ENCODE results near the gene TNF.

TNF gene

DNA sequence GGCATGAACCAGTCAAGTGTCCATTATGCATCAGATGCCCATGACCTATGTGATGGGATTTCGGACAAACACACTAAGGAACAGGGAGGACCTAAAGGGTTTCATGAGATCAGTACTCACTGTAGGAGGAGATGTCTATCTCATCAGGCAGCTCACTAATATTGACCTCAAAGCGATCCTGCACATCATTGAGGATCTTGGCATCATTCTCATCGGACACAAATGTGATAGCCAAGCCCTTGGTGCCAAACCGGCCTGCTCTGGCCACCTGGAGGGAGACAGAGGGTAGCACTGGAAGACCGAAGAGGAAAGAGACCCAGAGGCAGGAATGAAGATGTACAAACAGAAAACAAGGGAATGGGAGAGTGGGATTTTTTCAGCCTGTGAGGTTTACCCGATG, 44.7 kb upstream of the TNF start:
- TF ChIP-seq FOXP2 (optimal IDR thresholded peaks at IDR 0.05; ENCODE audit: borderline replicate concordance, extremely low read depth, extremely low read length, insufficient read depth), result no peak
- no peak for TF ChIP-seq SIN3A (IDR thresholded peaks at IDR 0.05; ENCODE audit: borderline replicate concordance, insufficient read depth, low read length)
- TF ChIP-seq TAF1 (IDR thresholded peaks at IDR 0.05; ENCODE audit: borderline replicate concordance, insufficient read depth, low read length), result no peak
- no peak for TF ChIP-seq POLR2AphosphoS5 (IDR thresholded peaks at IDR 0.05; ENCODE audit: low read depth, low read length)
- no peak for TF ChIP-seq REST (IDR thresholded peaks at IDR 0.05; ENCODE audit: insufficient read depth in 1 of 2, low read depth in 2 of 2, low read length in 2 of 2)

GRCh38 chr6:31531162-31531561, 44.2 kb upstream of the TNF start:
- TF ChIP-seq POLR2AphosphoS5 (IDR thresholded peaks at IDR 0.05; ENCODE audit: low read depth, low read length), result no peak
- TF ChIP-seq FOXP2 (optimal IDR thresholded peaks at IDR 0.05; ENCODE audit: borderline replicate concordance, extremely low read depth, extremely low read length, insufficient read depth), result no peak
- no peak for TF ChIP-seq REST (IDR thresholded peaks at IDR 0.05; ENCODE audit: insufficient read depth in 1 of 2, low read depth in 2 of 2, low read length in 2 of 2)
- no peak for TF ChIP-seq SIN3A (IDR thresholded peaks at IDR 0.05; ENCODE audit: borderline replicate concordance, insufficient read depth, low read length)
- no peak for TF ChIP-seq TAF1 (IDR thresholded peaks at IDR 0.05; ENCODE audit: borderline replicate concordance, insufficient read depth, low read length)

- TF ChIP-seq FOXP2 (optimal IDR thresholded peaks at IDR 0.05; ENCODE audit: borderline replicate concordance, extremely low read depth, extremely low read length, insufficient read depth), result no peak
- TF ChIP-seq REST (IDR thresholded peaks at IDR 0.05; ENCODE audit: insufficient read depth in 1 of 2, low read depth in 2 of 2, low read length in 2 of 2), result no peak
- TF ChIP-seq POLR2AphosphoS5 (IDR thresholded peaks at IDR 0.05; ENCODE audit: low read depth, low read length), result no peak; the same call in 1 of the 2 replicates
- TF ChIP-seq SIN3A (IDR thresholded peaks at IDR 0.05; ENCODE audit: borderline replicate concordance, insufficient read depth, low read length), result no peak
- TF ChIP-seq TAF1 (IDR thresholded peaks at IDR 0.05; ENCODE audit: borderline replicate concordance, insufficient read depth, low read length), result no peak
These were observed 43.4 kb upstream of the TNF start for GRCh38 chr6:31531771-31532643.

DNA sequence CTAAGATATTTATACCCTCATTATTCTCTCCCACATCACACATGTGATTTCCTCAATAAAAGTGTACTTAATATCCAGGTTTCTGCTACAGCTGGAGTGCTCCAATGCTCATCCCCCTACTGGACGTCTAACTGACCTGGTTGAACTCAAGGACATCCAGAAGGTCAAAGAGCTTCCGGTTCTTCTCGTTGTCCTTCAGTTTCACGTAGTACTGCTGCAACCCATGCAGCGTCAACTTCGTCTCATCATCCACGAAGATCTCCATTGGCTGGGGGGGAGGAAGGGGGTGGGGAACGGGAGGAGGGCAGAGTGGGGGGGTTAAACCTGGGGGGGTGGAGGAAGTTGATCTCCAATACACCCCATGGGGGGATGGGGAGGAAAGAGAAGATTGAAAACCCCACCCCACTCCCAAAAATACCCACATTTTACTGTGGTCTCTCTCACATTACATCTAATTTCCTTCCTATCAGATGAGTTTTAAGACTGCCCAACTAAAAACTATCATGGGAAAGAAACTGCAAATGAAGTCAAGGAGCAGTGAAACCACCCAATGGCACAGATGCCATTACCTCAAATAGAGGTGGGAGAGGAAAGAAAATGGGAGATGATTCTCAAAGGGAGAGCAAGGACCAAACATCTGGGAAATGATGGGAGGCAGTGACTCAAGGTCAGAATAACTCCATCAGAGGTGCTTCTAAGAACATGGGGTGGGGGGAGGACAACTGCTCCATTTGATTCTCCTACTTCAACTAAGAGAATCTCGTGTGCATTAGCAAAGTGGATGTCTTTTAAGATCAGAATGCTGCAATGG, 42.5 kb upstream of the TNF start:
- TF ChIP-seq FOXP2 (optimal IDR thresholded peaks at IDR 0.05; ENCODE audit: borderline replicate concordance, extremely low read depth, extremely low read length, insufficient read depth) (no peak), POLR2AphosphoS5 (IDR thresholded peaks at IDR 0.05; ENCODE audit: low read depth, low read length) (peak; percentile 10; the same call in 1 of the 2 replicates)

GRCh38 chr6:31533455-31533841, 41.9 kb upstream of the TNF start:
- no peak for TF ChIP-seq TAF1 (IDR thresholded peaks at IDR 0.05; ENCODE audit: borderline replicate concordance, insufficient read depth, low read length)
- TF ChIP-seq REST (IDR thresholded peaks at IDR 0.05; ENCODE audit: insufficient read depth in 1 of 2, low read depth in 2 of 2, low read length in 2 of 2), result no peak
- no peak; the same call in none of the 2 replicates for TF ChIP-seq POLR2AphosphoS5 (IDR thresholded peaks at IDR 0.05; ENCODE audit: low read depth, low read length)
- no peak for TF ChIP-seq SIN3A (IDR thresholded peaks at IDR 0.05; ENCODE audit: borderline replicate concordance, insufficient read depth, low read length)
- no peak for TF ChIP-seq FOXP2 (optimal IDR thresholded peaks at IDR 0.05; ENCODE audit: borderline replicate concordance, extremely low read depth, extremely low read length, insufficient read depth)
